Prostate gland (tissue), 2 donors: ENCODE results near the gene PDE6A.

Experiments used
- POLR2A ChIP-seq: fragments of 450-650 bp; IDR thresholded peaks from one replicate; pipeline ENCODE4 v1.6.1; 2016; ENCODE audit warnings: antibody characterized with exemption, mild to moderate bottlenecking
- TF ChIP-seq, protein P1 (sequence below), 4 experiments: fragments of 200-600 bp in 2 of 4; fragments of 450-650 bp in 2 of 4; sonication (generic) in 2 of 4; IDR thresholded peaks; 1 replicate in 3 of 4; 2 replicates in 1 of 4; pipeline ENCODE4 v1.5.1; 2016 to 2019; ENCODE audit warnings: antibody characterized with exemption in 4 of 4, mild to moderate bottlenecking in 2 of 4, moderate library complexity in 2 of 4

DNA sequence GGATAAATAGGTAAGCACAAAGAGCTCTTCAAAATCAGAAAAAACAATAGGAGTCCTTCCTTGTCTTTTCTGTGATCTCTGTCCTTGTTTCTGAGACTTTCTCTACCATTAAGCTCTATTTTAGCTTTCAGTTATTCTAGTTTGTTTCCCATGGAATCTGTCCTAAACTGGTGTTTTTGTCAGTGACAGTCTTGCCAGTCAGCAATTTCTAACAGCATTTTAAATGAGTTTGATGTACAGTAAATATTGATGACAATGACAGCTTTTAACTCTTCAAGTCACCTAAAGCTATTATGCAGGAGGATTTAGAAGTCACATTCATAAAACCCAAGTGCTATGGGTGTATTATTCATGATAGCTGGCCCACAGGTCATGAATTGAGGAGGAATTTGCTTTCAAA lies 37.9 kb upstream of the PDE6A start:
- TF ChIP-seq, protein P1, sequence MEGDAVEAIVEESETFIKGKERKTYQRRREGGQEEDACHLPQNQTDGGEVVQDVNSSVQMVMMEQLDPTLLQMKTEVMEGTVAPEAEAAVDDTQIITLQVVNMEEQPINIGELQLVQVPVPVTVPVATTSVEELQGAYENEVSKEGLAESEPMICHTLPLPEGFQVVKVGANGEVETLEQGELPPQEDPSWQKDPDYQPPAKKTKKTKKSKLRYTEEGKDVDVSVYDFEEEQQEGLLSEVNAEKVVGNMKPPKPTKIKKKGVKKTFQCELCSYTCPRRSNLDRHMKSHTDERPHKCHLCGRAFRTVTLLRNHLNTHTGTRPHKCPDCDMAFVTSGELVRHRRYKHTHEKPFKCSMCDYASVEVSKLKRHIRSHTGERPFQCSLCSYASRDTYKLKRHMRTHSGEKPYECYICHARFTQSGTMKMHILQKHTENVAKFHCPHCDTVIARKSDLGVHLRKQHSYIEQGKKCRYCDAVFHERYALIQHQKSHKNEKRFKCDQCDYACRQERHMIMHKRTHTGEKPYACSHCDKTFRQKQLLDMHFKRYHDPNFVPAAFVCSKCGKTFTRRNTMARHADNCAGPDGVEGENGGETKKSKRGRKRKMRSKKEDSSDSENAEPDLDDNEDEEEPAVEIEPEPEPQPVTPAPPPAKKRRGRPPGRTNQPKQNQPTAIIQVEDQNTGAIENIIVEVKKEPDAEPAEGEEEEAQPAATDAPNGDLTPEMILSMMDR (IDR thresholded peaks at IDR 0.05) = no peak
- TF ChIP-seq POLR2A = no peak
